PFSK-1 (cell line): ENCODE measurements around the gene NDUFA1. TPM values are rescaled to one million over a fixed set of nuclear protein-coding genes. Genes with fewer than 3 reads are reported as not detected.

Experiments
- FOXP2 ChIP-seq: optimal IDR thresholded peaks from 2 replicates; pipeline ENCODE3; 2011; ENCODE audit warnings: borderline replicate concordance, control low read depth, inconsistent platforms; ENCODE audit not compliant: insufficient read depth; ENCODE audit errors: extremely low read length, extremely low read depth
- POLR2AphosphoS5 ChIP-seq: IDR thresholded peaks from 2 replicates; pipeline ENCODE4 v1.6.1; 2012; ENCODE audit warnings: low read depth, mild to moderate bottlenecking, control low read depth, low read length, moderate library complexity
- REST ChIP-seq, 2 experiments: IDR thresholded peaks; 2 replicates each; pipeline versions ENCODE4 v1.6.1 to v1.8.0; 2011 to 2012; ENCODE audit warnings: low read depth in 2 of 2, low read length in 2 of 2, control low read depth in 1 of 2, inconsistent platforms in 1 of 2, mild to moderate bottlenecking in 1 of 2, moderate library complexity in 1 of 2; ENCODE audit not compliant: insufficient read depth in 1 of 2
- SIN3A ChIP-seq: IDR thresholded peaks from 2 replicates; pipeline ENCODE4 v1.6.1; 2012; ENCODE audit warnings: mild to moderate bottlenecking, low read length, moderate library complexity, borderline replicate concordance; ENCODE audit not compliant: insufficient read depth
- TAF1 ChIP-seq: IDR thresholded peaks from 2 replicates; pipeline ENCODE4 v1.6.1; 2012; ENCODE audit warnings: low read length, control low read depth, borderline replicate concordance; ENCODE audit not compliant: insufficient read depth
- polyA plus RNA-seq: library from polyadenylated mRNA; unstranded; fragments of >200 nt; gene quantifications from one replicate; pipeline ENCODE4 v1.2.1, GENCODE V29; 2012; ENCODE audit warnings: low read depth, missing spikeins; ENCODE audit not compliant: insufficient read length

Gene NDUFA1
- polyA plus RNA-seq, result 161 TPM

- TF ChIP-seq TAF1 (peak; percentile 91), SIN3A (no peak), REST (IDR thresholded peaks at IDR 0.05; ENCODE audit: insufficient read depth in 1 of 2, low read depth in 2 of 2, low read length in 2 of 2) (0 out of 4 replicates have a peak, but pooled peaks of 1 of the 2 experiments have one; percentile 48), POLR2AphosphoS5 (peak; percentile 89), FOXP2 (peak; percentile 57)
Observed at GRCh38 chrX:119871599-119872395, at the start of gene NDUFA1, which contains the start of gene RNF113A. NDUFA1 (plus strand) TSS chrX:119871832; CDS start chrX:119871912, 80 bp downstream. RNF113A (minus strand) TSS chrX:119871733; CDS start chrX:119871613, 120 bp downstream.

- TF ChIP-seq REST (IDR thresholded peaks at IDR 0.05; ENCODE audit: insufficient read depth in 1 of 2, low read depth in 2 of 2, low read length in 2 of 2), result no peak
- no peak for TF ChIP-seq TAF1
- TF ChIP-seq POLR2AphosphoS5, result no peak
- TF ChIP-seq FOXP2, result no peak
- no peak for TF ChIP-seq SIN3A
Observed at GRCh38 chrX:119826399-119826959, 45.2 kb upstream of the NDUFA1 start.

GRCh38 chrX:119828446-119828845 is 43.2 kb upstream of the NDUFA1 start:
- TF ChIP-seq REST (IDR thresholded peaks at IDR 0.05; ENCODE audit: insufficient read depth in 1 of 2, low read depth in 2 of 2, low read length in 2 of 2), result no peak
- TF ChIP-seq FOXP2, result no peak
- TF ChIP-seq TAF1, result no peak
- no peak for TF ChIP-seq SIN3A
- TF ChIP-seq POLR2AphosphoS5, result no peak

GRCh38 chrX:119833905-119834304 is 37.7 kb upstream of the NDUFA1 start:
- TF ChIP-seq SIN3A (no peak), POLR2AphosphoS5 (no peak), FOXP2 (no peak), TAF1 (no peak), REST (IDR thresholded peaks at IDR 0.05; ENCODE audit: insufficient read depth in 1 of 2, low read depth in 2 of 2, low read length in 2 of 2) (no peak)
